ENCODE results near the gene AWAT1.

GRCh38 chrX:70253377-70254062 is 19.1 kb downstream of the AWAT1 start:
- TF ChIP-seq CTCF (IDR thresholded peaks at IDR 0.05) (no peak), POLR2AphosphoS5 (IDR thresholded peaks at IDR 0.05; ENCODE audit: low read depth, low read length) (no peak), TCF7L2 (IDR thresholded peaks at IDR 0.05; ENCODE audit: low read depth, low read length) (no peak)
- TF ChIP-seq, protein P1, sequence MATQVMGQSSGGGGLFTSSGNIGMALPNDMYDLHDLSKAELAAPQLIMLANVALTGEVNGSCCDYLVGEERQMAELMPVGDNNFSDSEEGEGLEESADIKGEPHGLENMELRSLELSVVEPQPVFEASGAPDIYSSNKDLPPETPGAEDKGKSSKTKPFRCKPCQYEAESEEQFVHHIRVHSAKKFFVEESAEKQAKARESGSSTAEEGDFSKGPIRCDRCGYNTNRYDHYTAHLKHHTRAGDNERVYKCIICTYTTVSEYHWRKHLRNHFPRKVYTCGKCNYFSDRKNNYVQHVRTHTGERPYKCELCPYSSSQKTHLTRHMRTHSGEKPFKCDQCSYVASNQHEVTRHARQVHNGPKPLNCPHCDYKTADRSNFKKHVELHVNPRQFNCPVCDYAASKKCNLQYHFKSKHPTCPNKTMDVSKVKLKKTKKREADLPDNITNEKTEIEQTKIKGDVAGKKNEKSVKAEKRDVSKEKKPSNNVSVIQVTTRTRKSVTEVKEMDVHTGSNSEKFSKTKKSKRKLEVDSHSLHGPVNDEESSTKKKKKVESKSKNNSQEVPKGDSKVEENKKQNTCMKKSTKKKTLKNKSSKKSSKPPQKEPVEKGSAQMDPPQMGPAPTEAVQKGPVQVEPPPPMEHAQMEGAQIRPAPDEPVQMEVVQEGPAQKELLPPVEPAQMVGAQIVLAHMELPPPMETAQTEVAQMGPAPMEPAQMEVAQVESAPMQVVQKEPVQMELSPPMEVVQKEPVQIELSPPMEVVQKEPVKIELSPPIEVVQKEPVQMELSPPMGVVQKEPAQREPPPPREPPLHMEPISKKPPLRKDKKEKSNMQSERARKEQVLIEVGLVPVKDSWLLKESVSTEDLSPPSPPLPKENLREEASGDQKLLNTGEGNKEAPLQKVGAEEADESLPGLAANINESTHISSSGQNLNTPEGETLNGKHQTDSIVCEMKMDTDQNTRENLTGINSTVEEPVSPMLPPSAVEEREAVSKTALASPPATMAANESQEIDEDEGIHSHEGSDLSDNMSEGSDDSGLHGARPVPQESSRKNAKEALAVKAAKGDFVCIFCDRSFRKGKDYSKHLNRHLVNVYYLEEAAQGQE (IDR thresholded peaks at IDR 0.05; ENCODE audit: insufficient read depth in 1 of 2, low read depth in 2 of 2, low read length in 1 of 2): no peak
